Neutrophil (primary cell): ENCODE data around the gene IFNA1.

ENCODE experiments used
- H3K27ac ChIP-seq: fragments of 200-600 bp; sonication (generic); 2 replicates; pipeline ENCODE4 v1.5.1; 2016; ENCODE audit warnings: mild to moderate bottlenecking, moderate library complexity
- H3K27me3 ChIP-seq: fragments of 200-600 bp; sonication (generic); 2 replicates; pipeline ENCODE4 v1.6.0; 2016; ENCODE audit warnings: mild to moderate bottlenecking
- H3K36me3 ChIP-seq: fragments of 200-600 bp; sonication (generic); 2 replicates; pipeline ENCODE4 v1.5.1; 2017
- H3K4me1 ChIP-seq, 2 experiments: fragments of 200-600 bp in 1 of 2; sonication (generic) in 1 of 2; 1 replicate in 1 of 2; 2 replicates in 1 of 2; pipeline versions ENCODE4 v1.5.1 to v1.6.1; 2013 to 2016; ENCODE audit warnings: low read depth in 1 of 2, low read length in 1 of 2, mild to moderate bottlenecking in 1 of 2, moderate library complexity in 1 of 2; ENCODE audit not compliant: control insufficient read depth in 1 of 2, insufficient read depth in 1 of 2
- H3K4me3 ChIP-seq, 2 experiments: fragments of 200-600 bp in 1 of 2; sonication (generic) in 1 of 2; 1 replicate in 1 of 2; 2 replicates in 1 of 2; pipeline ENCODE4 v1.5.1; 2013 to 2016; ENCODE audit warnings: low read depth in 1 of 2, low read length in 1 of 2, mild to moderate bottlenecking in 1 of 2, moderate library complexity in 1 of 2
- H3K9me3 ChIP-seq: fragments of 200-600 bp; sonication (generic); 2 replicates; pipeline ENCODE4 v1.5.1; 2016
- TF ChIP-seq, protein P1 (sequence below): fragments of 200-600 bp; sonication (generic); IDR thresholded peaks from 2 replicates; pipeline ENCODE4 v1.5.1; 2016; ENCODE audit warnings: antibody characterized with exemption

The IFNA1 gene

DNA sequence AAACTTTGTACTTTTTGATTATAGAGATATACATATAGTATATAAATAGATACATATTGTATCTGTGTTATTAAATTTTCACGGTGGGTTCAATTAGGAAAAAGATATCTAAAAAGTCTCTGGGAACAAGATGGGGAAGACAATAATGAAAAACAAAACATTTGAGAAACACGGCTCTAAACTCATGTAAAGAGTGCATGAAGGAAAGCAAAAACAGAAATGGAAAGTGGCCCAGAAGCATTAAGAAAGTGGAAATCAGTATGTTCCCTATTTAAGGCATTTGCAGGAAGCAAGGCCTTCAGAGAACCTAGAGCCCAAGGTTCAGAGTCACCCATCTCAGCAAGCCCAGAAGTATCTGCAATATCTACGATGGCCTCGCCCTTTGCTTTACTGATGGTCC is at the start of gene IFNA1:
IFNA1 (plus strand) TSS at position 301 of the 400 bp plus-strand sequence; CDS start at position 370, 69 bp downstream.
- no peak within 1 kb of the TSS for H3K4me3 ChIP-seq
- TF ChIP-seq, protein P1, sequence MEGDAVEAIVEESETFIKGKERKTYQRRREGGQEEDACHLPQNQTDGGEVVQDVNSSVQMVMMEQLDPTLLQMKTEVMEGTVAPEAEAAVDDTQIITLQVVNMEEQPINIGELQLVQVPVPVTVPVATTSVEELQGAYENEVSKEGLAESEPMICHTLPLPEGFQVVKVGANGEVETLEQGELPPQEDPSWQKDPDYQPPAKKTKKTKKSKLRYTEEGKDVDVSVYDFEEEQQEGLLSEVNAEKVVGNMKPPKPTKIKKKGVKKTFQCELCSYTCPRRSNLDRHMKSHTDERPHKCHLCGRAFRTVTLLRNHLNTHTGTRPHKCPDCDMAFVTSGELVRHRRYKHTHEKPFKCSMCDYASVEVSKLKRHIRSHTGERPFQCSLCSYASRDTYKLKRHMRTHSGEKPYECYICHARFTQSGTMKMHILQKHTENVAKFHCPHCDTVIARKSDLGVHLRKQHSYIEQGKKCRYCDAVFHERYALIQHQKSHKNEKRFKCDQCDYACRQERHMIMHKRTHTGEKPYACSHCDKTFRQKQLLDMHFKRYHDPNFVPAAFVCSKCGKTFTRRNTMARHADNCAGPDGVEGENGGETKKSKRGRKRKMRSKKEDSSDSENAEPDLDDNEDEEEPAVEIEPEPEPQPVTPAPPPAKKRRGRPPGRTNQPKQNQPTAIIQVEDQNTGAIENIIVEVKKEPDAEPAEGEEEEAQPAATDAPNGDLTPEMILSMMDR: no peak
- H3K36me3 ChIP-seq: no peaks in the 10 kb centered on the region
- no peaks in the 10 kb centered on the region for H3K27me3 ChIP-seq
- peaks cover 18 to 21% of the 10 kb centered on the region in 2 experiments for H3K4me1 ChIP-seq
- no peaks in the 10 kb centered on the region for H3K9me3 ChIP-seq
- H3K27ac ChIP-seq: no peak within 1 kb of the TSS

DNA sequence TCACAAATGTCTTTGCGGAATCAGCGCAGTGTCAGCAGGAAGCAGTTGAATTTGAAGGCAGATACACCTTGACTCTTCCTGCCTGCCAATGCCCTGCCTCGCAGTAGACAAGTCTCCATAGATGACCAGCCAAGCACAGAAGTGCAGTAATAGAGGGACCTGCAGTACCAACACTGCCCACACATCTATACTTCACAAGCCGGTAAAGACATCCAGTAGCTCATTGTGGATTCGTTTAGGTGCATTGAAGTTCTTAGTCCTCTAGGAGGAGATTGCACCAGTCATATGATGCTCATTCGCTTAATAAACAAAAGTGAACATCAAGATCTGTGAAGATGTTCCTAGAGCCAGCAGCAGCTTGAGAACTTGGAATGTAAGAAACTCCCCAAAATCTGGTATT is 48.0 kb upstream of the IFNA1 start:
- Histone ChIP-seq H3K4me1 (peaks cover 9 to 10% of the 10 kb centered on the region in 2 experiments), H3K27me3 (peaks cover 77% of the 10 kb centered on the region), H3K4me3 (no peak overlapping the region), H3K9me3 (no peaks in the 10 kb centered on the region), H3K36me3 (no peaks in the 10 kb centered on the region), H3K27ac (no peak overlapping the region)
- TF ChIP-seq, protein P1: no peak

GRCh38 chr9:21395778-21396717 is 44.2 kb upstream of the IFNA1 start:
- H3K27me3 ChIP-seq: peaks cover 91% of the 10 kb centered on the region
- no peak overlapping the region for H3K27ac ChIP-seq
- TF ChIP-seq, protein P1: peak; percentile 63

DNA sequence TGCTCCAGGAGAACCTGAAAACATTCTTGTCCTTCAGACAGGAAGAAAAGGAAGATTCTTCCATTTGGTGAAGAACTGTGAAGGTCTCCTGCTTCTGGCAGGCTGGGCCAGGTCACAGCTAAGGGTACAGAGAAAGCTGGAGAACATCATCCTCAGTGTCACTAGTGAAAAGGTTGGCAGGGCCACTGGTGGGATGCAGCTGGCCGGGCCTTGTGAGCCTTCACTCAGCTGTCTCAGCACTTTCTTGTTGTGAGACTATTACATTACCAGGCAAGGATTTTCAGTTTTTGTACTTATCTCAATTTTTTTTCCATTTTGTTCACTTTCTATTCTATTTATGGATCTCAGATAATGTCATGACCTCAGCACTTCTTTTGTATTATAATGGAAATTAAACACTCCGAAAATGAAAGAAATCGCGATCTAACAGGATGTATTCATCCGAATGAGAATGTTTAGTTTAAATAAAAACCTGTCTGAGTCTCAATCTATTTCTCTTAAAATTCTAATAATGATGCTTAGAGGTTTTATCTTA is 41.2 kb upstream of the IFNA1 start:
- Histone ChIP-seq H3K36me3 (no peaks in the 10 kb centered on the region), H3K4me3 (no peak overlapping the region), H3K9me3 (no peaks in the 10 kb centered on the region), H3K27me3 (peaks cover 97% of the 10 kb centered on the region), H3K27ac (no peak overlapping the region), H3K4me1 (peaks cover 16 to 21% of the 10 kb centered on the region in 2 experiments)
- TF ChIP-seq, protein P1: no peak

More at GRCh38 chr9:21395778-21396717, 44.2 kb upstream of the IFNA1 start:
- H3K9me3 ChIP-seq: no peaks in the 10 kb centered on the region
- no peaks in the 10 kb centered on the region for H3K36me3 ChIP-seq
- H3K4me1 ChIP-seq: peaks cover 9 to 10% of the 10 kb centered on the region in 2 experiments
- H3K4me3 ChIP-seq: peak overlapping the region; percentile 56 to 59

DNA sequence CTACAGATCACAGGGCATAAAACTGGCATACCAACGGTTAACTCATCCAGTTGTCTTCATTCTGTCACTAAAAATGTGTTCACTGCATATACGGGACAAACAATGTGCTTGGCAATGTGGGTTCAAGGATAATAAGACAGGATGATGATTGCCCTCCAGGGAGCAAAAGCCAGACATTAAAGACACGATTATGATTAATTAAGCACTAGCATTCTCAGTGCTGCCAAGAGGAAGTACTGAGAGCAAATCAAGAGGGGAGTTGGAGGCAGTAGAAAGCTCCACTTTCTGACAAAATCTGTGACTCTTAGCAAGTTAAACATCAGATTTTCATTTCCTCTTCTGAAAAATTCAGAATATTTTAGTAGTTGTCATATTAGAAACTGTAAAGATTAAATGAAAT is 40.3 kb upstream of the IFNA1 start:
- Histone ChIP-seq H3K4me3 (no peak overlapping the region), H3K27me3 (peaks cover 97% of the 10 kb centered on the region), H3K9me3 (no peaks in the 10 kb centered on the region), H3K27ac (no peak overlapping the region), H3K4me1 (peaks cover 16 to 21% of the 10 kb centered on the region in 2 experiments), H3K36me3 (no peaks in the 10 kb centered on the region)
- TF ChIP-seq, protein P1: no peak
